Fibroblast of lung (primary cell): ENCODE data around the gene CEP290. TPM values are rescaled to one million over a fixed set of nuclear protein-coding genes. Genes with fewer than 3 reads are reported as not detected.
A peak's percentile ranks its signal among the peaks of the same experiment; 100 is the strongest.
"Not testable (repeated sequence)": the region's sequence is repeated elsewhere in the genome, so short reads cannot be mapped to it uniquely, and the experiment has no call there.

ENCODE experiments used
- DNase-seq, 2 donors: peaks; one replicate each; pipeline versions ENCODE4 v3.0.0 to v3.0.0-alpha.2; 2010; ENCODE audit warnings: low read depth in 2 of 2
- H2AFZ ChIP-seq: 2 replicates; pipeline ENCODE4 v1.5.1; 2012; ENCODE audit warnings: low read length, control low read depth, inconsistent platforms
- H3K27ac ChIP-seq: 2 replicates; pipeline ENCODE4 v1.5.1; 2011; ENCODE audit warnings: low read length, control low read depth; ENCODE audit not compliant: insufficient read depth
- H3K27me3 ChIP-seq: 2 replicates; pipeline ENCODE4 v1.5.1; 2011; ENCODE audit warnings: mild to moderate bottlenecking, low read length; ENCODE audit not compliant: control insufficient read depth, insufficient read depth
- H3K36me3 ChIP-seq: 2 replicates; pipeline ENCODE4 v1.5.1; 2011; ENCODE audit warnings: low read length; ENCODE audit not compliant: control insufficient read depth, insufficient read depth
- H3K4me1 ChIP-seq: 2 replicates; pipeline ENCODE4 v1.5.1; 2011; ENCODE audit warnings: low read length; ENCODE audit not compliant: control insufficient read depth, insufficient read depth; ENCODE audit errors: extremely low read depth
- H3K4me2 ChIP-seq: 2 replicates; pipeline ENCODE4 v1.5.1; 2011; ENCODE audit warnings: low read length, control low read depth; ENCODE audit not compliant: insufficient read depth; ENCODE audit errors: extremely low read depth
- H3K4me3 ChIP-seq, 4 experiments: fragments of 200-600 bp in 1 of 4; sonication (generic) in 1 of 4; replicated peaks in 1 of 4; 2 replicates each; pipeline ENCODE4 v1.5.1; 2011 to 2016; ENCODE audit warnings: low read length in 4 of 4, low read depth in 3 of 4, mild to moderate bottlenecking in 3 of 4, control low read depth in 2 of 4, inconsistent platforms in 1 of 4, mixed read lengths in 1 of 4; ENCODE audit not compliant: insufficient read depth in 1 of 4; ENCODE audit errors: control extremely low read depth in 1 of 4
- H3K79me2 ChIP-seq: 2 replicates; pipeline ENCODE4 v1.5.1; 2012; ENCODE audit warnings: mild to moderate bottlenecking, low read length, inconsistent platforms; ENCODE audit not compliant: control insufficient read depth, insufficient read depth
- H3K9ac ChIP-seq: 2 replicates; pipeline ENCODE4 v1.5.1; 2011; ENCODE audit warnings: mild to moderate bottlenecking, low read length, control low read depth; ENCODE audit not compliant: insufficient read depth
- H3K9me3 ChIP-seq: 2 replicates; pipeline ENCODE4 v1.5.1; 2012; ENCODE audit warnings: low read depth, low read length; ENCODE audit not compliant: control insufficient read depth, insufficient read depth
- H4K20me1 ChIP-seq: 2 replicates; pipeline ENCODE4 v1.5.1; 2011; ENCODE audit warnings: low read length; ENCODE audit not compliant: control insufficient read depth, insufficient read depth; ENCODE audit errors: extremely low read depth
- EZH2 ChIP-seq: IDR thresholded peaks from 2 replicates; pipeline ENCODE4 v1.5.1; 2012; ENCODE audit warnings: low read length, control low read depth, mild to moderate bottlenecking; ENCODE audit errors: missing control alignments
- polyA plus RNA-seq, 2 donors: library from polyadenylated mRNA; depleted of rRNA in 1 of 2; stranded (reverse) in 1 of 2; unstranded in 1 of 2; fragments of >200 nt; gene quantifications; 2 replicates each; pipeline ENCODE4 v1.2.1, GENCODE V29; 2011 to 2012; ENCODE audit warnings: missing spikeins in 1 of 2
- total RNA-seq: library from RNA; depleted of rRNA; stranded (reverse); fragments of >200 nt; gene quantifications from 2 replicates; pipeline ENCODE4 v1.2.1, GENCODE V29; 2014
- TF ChIP-seq, protein P1 (sequence below), 2 donors: IDR thresholded peaks in 1 of 2; conservative IDR thresholded peaks in 1 of 2; 1 replicate in 1 of 2; 2 replicates in 1 of 2; pipeline ENCODE4 v1.5.1; 2011 to 2012; ENCODE audit warnings: low read length in 2 of 2, control low read depth in 1 of 2, inconsistent platforms in 1 of 2, low read depth in 1 of 2, mild to moderate bottlenecking in 1 of 2

CEP290 gene
- total and polyA plus RNA-seq, 2 donors (not counting 1 experiment from before 2014, with no cell fraction given), result 8.0 to 12.6 TPM

- H3K4me3 ChIP-seq, result peak overlapping the region; percentile 88 to 96 (median 92)
- peak overlapping the region; percentile 85 for H3K27ac ChIP-seq
- H2AFZ ChIP-seq, result peak overlapping the region; percentile 98
- H3K4me2 ChIP-seq, result peak overlapping the region; percentile 82
- no peaks in the 10 kb centered on the region for H3K27me3 ChIP-seq
- peak overlapping the region; percentile 61 for H3K9ac ChIP-seq
- peaks cover 5% of the 10 kb centered on the region for H3K36me3 ChIP-seq
- no peaks in the 10 kb centered on the region for H4K20me1 ChIP-seq
- H3K4me1 ChIP-seq, result no peaks in the 10 kb centered on the region
- H3K79me2 ChIP-seq, result peaks cover 12% of the 10 kb centered on the region
- TF ChIP-seq, protein P1, sequence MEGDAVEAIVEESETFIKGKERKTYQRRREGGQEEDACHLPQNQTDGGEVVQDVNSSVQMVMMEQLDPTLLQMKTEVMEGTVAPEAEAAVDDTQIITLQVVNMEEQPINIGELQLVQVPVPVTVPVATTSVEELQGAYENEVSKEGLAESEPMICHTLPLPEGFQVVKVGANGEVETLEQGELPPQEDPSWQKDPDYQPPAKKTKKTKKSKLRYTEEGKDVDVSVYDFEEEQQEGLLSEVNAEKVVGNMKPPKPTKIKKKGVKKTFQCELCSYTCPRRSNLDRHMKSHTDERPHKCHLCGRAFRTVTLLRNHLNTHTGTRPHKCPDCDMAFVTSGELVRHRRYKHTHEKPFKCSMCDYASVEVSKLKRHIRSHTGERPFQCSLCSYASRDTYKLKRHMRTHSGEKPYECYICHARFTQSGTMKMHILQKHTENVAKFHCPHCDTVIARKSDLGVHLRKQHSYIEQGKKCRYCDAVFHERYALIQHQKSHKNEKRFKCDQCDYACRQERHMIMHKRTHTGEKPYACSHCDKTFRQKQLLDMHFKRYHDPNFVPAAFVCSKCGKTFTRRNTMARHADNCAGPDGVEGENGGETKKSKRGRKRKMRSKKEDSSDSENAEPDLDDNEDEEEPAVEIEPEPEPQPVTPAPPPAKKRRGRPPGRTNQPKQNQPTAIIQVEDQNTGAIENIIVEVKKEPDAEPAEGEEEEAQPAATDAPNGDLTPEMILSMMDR (conservative IDR thresholded peaks at IDR 0.05 in 1 of 2, IDR thresholded peaks at IDR 0.05 in 1 of 2; ENCODE audit: low read depth in 1 of 2, low read length in 2 of 2), result no peak
- TF ChIP-seq EZH2, result no peak
- no peaks in the 10 kb centered on the region for H3K9me3 ChIP-seq
- DNase-seq, result no peak
Measured at GRCh38 chr12:88142610-88142991, 713 bp upstream of the CEP290 start.

DNA sequence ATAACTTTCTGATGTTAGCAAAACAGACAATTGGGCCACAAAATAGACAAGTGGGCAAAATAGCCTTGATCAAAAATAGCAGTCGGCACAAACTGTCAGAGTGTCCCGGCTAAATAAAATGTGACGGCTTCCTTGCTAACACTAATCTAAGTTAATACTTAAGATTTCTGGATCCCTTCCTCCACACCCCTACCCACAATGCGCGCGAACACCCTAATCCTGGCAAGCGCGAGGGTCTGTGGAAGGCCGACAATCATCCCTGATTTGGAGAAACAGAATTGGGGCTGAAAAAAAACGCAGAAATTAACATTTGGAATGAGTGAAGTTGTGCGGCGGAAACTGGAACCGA is 489 bp downstream of the CEP290 start:
- H3K4me3 ChIP-seq, result peak overlapping the region; percentile 88 to 96 (median 92)
- H3K9ac ChIP-seq, result peak overlapping the region; percentile 71
- no peak for DNase-seq
- no peaks in the 10 kb centered on the region for H3K9me3 ChIP-seq
- peak overlapping the region; percentile 85 for H3K27ac ChIP-seq
- H3K27me3 ChIP-seq, result no peaks in the 10 kb centered on the region
- H3K79me2 ChIP-seq, result peaks cover 12% of the 10 kb centered on the region
- peak overlapping the region; percentile 79 for H2AFZ ChIP-seq
- TF ChIP-seq, protein P1 (conservative IDR thresholded peaks at IDR 0.05 in 1 of 2, IDR thresholded peaks at IDR 0.05 in 1 of 2; ENCODE audit: low read depth in 1 of 2, low read length in 2 of 2), result no peak
- no peak for TF ChIP-seq EZH2
- peaks cover 5% of the 10 kb centered on the region for H3K36me3 ChIP-seq
- H3K4me1 ChIP-seq, result no peaks in the 10 kb centered on the region
- peak overlapping the region; percentile 92 for H3K4me2 ChIP-seq
- H4K20me1 ChIP-seq, result no peaks in the 10 kb centered on the region

GRCh38 chr12:88139711-88140110 is 2.2 kb downstream of the CEP290 start:
- not testable (repeated sequence) for H3K4me3 ChIP-seq, H3K4me1 ChIP-seq, H3K9ac ChIP-seq, H2AFZ ChIP-seq, H3K4me2 ChIP-seq, H3K36me3 ChIP-seq, H3K27ac ChIP-seq, DNase-seq, H3K9me3 ChIP-seq, H4K20me1 ChIP-seq, H3K27me3 ChIP-seq
- H3K79me2 ChIP-seq, result peaks cover 12% of the 10 kb centered on the region

- not testable (repeated sequence) for H3K36me3 ChIP-seq, H3K4me1 ChIP-seq, H3K27ac ChIP-seq, H3K4me2 ChIP-seq, H3K27me3 ChIP-seq, H4K20me1 ChIP-seq, H2AFZ ChIP-seq, H3K4me3 ChIP-seq, H3K9me3 ChIP-seq, H3K79me2 ChIP-seq, DNase-seq, H3K9ac ChIP-seq
Measured at GRCh38 chr12:88133181-88133580, 8.7 kb downstream of the CEP290 start.
